Measurements from ENCODE around the gene PAN3.

GRCh38 chr13:28138012-28138755 is at the start of gene PAN3:
- TF ChIP-seq GATA3 (IDR thresholded peaks at IDR 0.05; ENCODE audit: low read depth, low read length), result no peak
- no peak for TF ChIP-seq GATA2 (IDR thresholded peaks at IDR 0.05; ENCODE audit: low read depth, low read length)

All from SH-SY5Y (cell line).